ENCODE measurements around the gene SPAG16.

GRCh38 chr2:213787869-213788268 lies 503.6 kb downstream of the SPAG16 start:
- TF ChIP-seq POLR2A (IDR thresholded peaks at IDR 0.05), result no peak
- TF ChIP-seq, protein P1, sequence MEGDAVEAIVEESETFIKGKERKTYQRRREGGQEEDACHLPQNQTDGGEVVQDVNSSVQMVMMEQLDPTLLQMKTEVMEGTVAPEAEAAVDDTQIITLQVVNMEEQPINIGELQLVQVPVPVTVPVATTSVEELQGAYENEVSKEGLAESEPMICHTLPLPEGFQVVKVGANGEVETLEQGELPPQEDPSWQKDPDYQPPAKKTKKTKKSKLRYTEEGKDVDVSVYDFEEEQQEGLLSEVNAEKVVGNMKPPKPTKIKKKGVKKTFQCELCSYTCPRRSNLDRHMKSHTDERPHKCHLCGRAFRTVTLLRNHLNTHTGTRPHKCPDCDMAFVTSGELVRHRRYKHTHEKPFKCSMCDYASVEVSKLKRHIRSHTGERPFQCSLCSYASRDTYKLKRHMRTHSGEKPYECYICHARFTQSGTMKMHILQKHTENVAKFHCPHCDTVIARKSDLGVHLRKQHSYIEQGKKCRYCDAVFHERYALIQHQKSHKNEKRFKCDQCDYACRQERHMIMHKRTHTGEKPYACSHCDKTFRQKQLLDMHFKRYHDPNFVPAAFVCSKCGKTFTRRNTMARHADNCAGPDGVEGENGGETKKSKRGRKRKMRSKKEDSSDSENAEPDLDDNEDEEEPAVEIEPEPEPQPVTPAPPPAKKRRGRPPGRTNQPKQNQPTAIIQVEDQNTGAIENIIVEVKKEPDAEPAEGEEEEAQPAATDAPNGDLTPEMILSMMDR (IDR thresholded peaks at IDR 0.05 in 4 of 5, conservative IDR thresholded peaks at IDR 0.05 in 1 of 5), result no peak
